Neural cell (in vitro differentiated cells): ENCODE measurements around the gene PAFAH2. TPM values are rescaled to one million over a fixed set of nuclear protein-coding genes. Genes with fewer than 3 reads are reported as not detected.
A peak's percentile ranks its signal among the peaks of the same experiment; 100 is the strongest.

Source experiments
- H2AFZ ChIP-seq: fragments of 200-600, 300-800 bp; sonication (generic), shearing (Covaris generic); 2 replicates; pipeline ENCODE4 v1.6.0; 2014; ENCODE audit warnings: low read depth, mild to moderate bottlenecking, antibody characterized with exemption, low read length, moderate library complexity
- H3F3A ChIP-seq: fragments of 200-600 bp; shearing (Covaris generic); 2 replicates; pipeline ENCODE4 v1.6.1; 2016; ENCODE audit warnings: mild to moderate bottlenecking, moderate library complexity, mixed read lengths, antibody characterized with exemption, low read length; ENCODE audit not compliant: insufficient read depth, poor library complexity, severe bottlenecking
- H3K27ac ChIP-seq: fragments of 200-600, 300-800 bp; sonication (generic), shearing (Covaris generic); 2 replicates; pipeline ENCODE4 v1.5.1; 2014; ENCODE audit warnings: mild to moderate bottlenecking, low read length, moderate library complexity
- H3K27me3 ChIP-seq: fragments of 300-800, 200-600 bp; sonication (generic), shearing (Covaris generic); 2 replicates; pipeline ENCODE4 v1.6.0; 2014; ENCODE audit warnings: mild to moderate bottlenecking, low read depth, low read length, moderate library complexity; ENCODE audit not compliant: insufficient read depth
- H3K36me3 ChIP-seq: fragments of 300-800, 200-600 bp; sonication (generic), shearing (Covaris generic); 2 replicates; pipeline ENCODE4 v1.5.1; 2014; ENCODE audit warnings: mild to moderate bottlenecking, antibody characterized with exemption, low read length, moderate library complexity; ENCODE audit not compliant: insufficient read depth
- H3K4me2 ChIP-seq: fragments of 300-800, 200-600 bp; sonication (generic), shearing (Covaris generic); 2 replicates; pipeline ENCODE4 v1.6.0; 2014; ENCODE audit warnings: mild to moderate bottlenecking, low read length
- H3K4me3 ChIP-seq: fragments of 300-800, 200-600 bp; sonication (generic), shearing (Covaris generic); 2 replicates; pipeline ENCODE4 v1.5.1; 2014; ENCODE audit warnings: mild to moderate bottlenecking, low read length, moderate library complexity
- H3K79me2 ChIP-seq: fragments of 200-600 bp; shearing (Covaris generic); replicated peaks from 2 replicates; pipeline ENCODE4 v1.6.0; 2014; ENCODE audit warnings: mild to moderate bottlenecking, low read length, moderate library complexity; ENCODE audit not compliant: insufficient read depth
- H3K9ac ChIP-seq: fragments of 300-800, 200-600 bp; sonication (generic), shearing (Covaris generic); 2 replicates; pipeline ENCODE4 v1.6.1; 2016; ENCODE audit warnings: mild to moderate bottlenecking, low read length, mixed read lengths
- H3K9me2 ChIP-seq: fragments of 200-600 bp; shearing (Covaris generic); 2 replicates; pipeline ENCODE4 v1.6.1; 2016; ENCODE audit warnings: mild to moderate bottlenecking, low read length, mixed read lengths; ENCODE audit not compliant: insufficient read depth
- H3K9me3 ChIP-seq: fragments of 200-600, 300-800 bp; sonication (generic), shearing (Covaris generic); 2 replicates; pipeline ENCODE4 v1.6.1; 2016; ENCODE audit warnings: mild to moderate bottlenecking, mixed run types, low read length, moderate library complexity, mixed read lengths
- H4K20me1 ChIP-seq: fragments of 200-600 bp; shearing (Covaris generic); 2 replicates; pipeline ENCODE4 v1.6.1; 2016; ENCODE audit warnings: mild to moderate bottlenecking, mixed run types; ENCODE audit not compliant: insufficient read depth
- CTCF ChIP-seq: fragments of 450-650 bp; IDR thresholded peaks from 2 replicates; pipeline ENCODE4 v1.5.1; 2014; ENCODE audit warnings: antibody characterized with exemption, mild to moderate bottlenecking, moderate library complexity; ENCODE audit not compliant: poor library complexity, severe bottlenecking
- EP300 ChIP-seq: fragments of 450-650 bp; conservative IDR thresholded peaks from 2 replicates; pipeline ENCODE4 v1.6.1; 2014; ENCODE audit warnings: antibody characterized with exemption, mild to moderate bottlenecking, moderate library complexity; ENCODE audit not compliant: poor library complexity, severe bottlenecking
- EZH2 ChIP-seq: fragments of 200-600, 300-800 bp; shearing (Covaris generic), sonication (generic); IDR thresholded peaks from 2 replicates; pipeline ENCODE4 v1.6.1; 2014; ENCODE audit warnings: antibody characterized with exemption, low read length, borderline replicate concordance, mild to moderate bottlenecking; ENCODE audit not compliant: insufficient read depth, poor library complexity, severe bottlenecking
- MXI1 ChIP-seq: fragments of 450-650 bp; conservative IDR thresholded peaks from 2 replicates; pipeline ENCODE4 v1.6.1; 2014; ENCODE audit warnings: antibody characterized with exemption, mild to moderate bottlenecking; ENCODE audit not compliant: poor library complexity, severe bottlenecking
- POLR2AphosphoS5 ChIP-seq: IDR thresholded peaks from 2 replicates; pipeline ENCODE4 v1.6.1; 2012
- RAD21 ChIP-seq: fragments of 450-650 bp; conservative IDR thresholded peaks from 2 replicates; pipeline ENCODE4 v1.6.1; 2014; ENCODE audit warnings: antibody characterized with exemption, mild to moderate bottlenecking, moderate library complexity
- REST ChIP-seq: IDR thresholded peaks from 2 replicates; pipeline ENCODE4 v1.6.1; 2012; ENCODE audit warnings: borderline replicate concordance
- SMC3 ChIP-seq: fragments of 450-650 bp; conservative IDR thresholded peaks from 2 replicates; pipeline ENCODE4 v1.6.1; 2014; ENCODE audit warnings: antibody characterized with exemption, mild to moderate bottlenecking, moderate library complexity; ENCODE audit not compliant: poor library complexity
- TAF1 ChIP-seq: IDR thresholded peaks from 2 replicates; pipeline ENCODE4 v1.6.1; 2012; ENCODE audit warnings: low read depth
- polyA plus RNA-seq: library from polyadenylated mRNA; depleted of rRNA; stranded (reverse); fragments of >200 nt; gene quantifications from 2 replicates; pipeline ENCODE4 v1.2.3, GENCODE V29; 2014

The PAFAH2 gene
- polyA plus RNA-seq, 1 donor from 2014 or later: 7.9 TPM

- Histone ChIP-seq H3K27me3 (no peaks in the 10 kb centered on the region), H4K20me1 (no peaks in the 10 kb centered on the region), H3K9me3 (no peaks in the 10 kb centered on the region), H3K9me2 (no peaks in the 10 kb centered on the region), H3K4me3 (no peak overlapping the region), H2AFZ (no peak overlapping the region), H3K9ac (no peak overlapping the region), H3K4me2 (no peak overlapping the region), H3K27ac (no peak overlapping the region), H3K79me2 (no peaks in the 10 kb centered on the region), H3F3A (peaks cover 11% of the 10 kb centered on the region), H3K36me3 (no peaks in the 10 kb centered on the region)
- TF ChIP-seq MXI1 (no peak), POLR2AphosphoS5 (no peak), EP300 (no peak), REST (no peak), SMC3 (no peak), EZH2 (no peak), TAF1 (no peak), RAD21 (no peak), CTCF (no peak)
Measured at GRCh38 chr1:25929016-25929415, 68.8 kb downstream of the PAFAH2 start.

DNA sequence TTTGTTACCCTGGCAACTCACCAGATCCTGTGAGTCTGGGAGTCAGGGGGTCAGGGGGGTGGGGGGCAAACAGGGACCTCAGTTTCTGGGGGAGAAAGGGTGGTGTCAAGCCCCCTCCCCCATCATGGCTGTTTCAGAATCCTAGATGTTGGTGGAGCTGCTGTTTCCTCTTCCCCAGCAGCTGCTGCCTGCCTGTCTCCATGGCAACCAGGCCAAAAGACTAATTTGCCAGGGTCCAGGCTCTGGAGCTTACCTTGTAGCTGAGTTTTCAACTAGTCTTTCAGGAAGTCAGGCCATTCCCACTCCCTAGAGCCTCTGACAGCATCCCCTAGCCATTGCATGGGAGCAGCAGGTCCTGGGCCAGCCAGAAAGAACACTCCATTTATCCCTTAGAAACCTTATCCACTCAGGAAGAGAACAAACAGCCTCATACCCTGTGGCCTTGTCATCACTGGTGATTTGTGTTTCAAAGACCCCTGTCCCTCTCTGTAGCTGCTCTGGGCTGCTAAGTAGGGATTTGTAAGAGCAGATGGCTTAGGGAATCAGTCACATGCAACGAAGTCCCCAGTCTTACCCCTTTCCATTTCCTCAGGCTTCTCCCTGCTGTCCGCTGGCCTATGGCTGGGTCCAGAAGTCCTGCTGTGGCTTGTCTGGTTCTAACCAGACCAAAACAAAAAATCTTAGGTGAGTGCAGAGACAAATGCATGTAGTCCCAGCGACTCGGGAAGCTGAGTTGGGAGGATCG, 70.2 kb downstream of the PAFAH2 start:
- Histone ChIP-seq H3K9ac (peak overlapping the region; percentile 63), H3K9me2 (no peaks in the 10 kb centered on the region), H2AFZ (peak overlapping the region; percentile 73), H3F3A (peaks cover 11% of the 10 kb centered on the region), H3K79me2 (no peaks in the 10 kb centered on the region), H3K9me3 (no peaks in the 10 kb centered on the region), H3K36me3 (no peaks in the 10 kb centered on the region), H3K27ac (peak overlapping the region; percentile 92), H4K20me1 (no peaks in the 10 kb centered on the region), H3K4me3 (peak overlapping the region; percentile 44), H3K4me2 (peak overlapping the region; percentile 76), H3K27me3 (peaks cover 12% of the 10 kb centered on the region)
- peak; percentile 6 for TF ChIP-seq RAD21
- no peak for TF ChIP-seq EZH2
- TF ChIP-seq TAF1: no peak
- TF ChIP-seq CTCF: no peak
- TF ChIP-seq MXI1: no peak
- peak; percentile 61 for TF ChIP-seq REST
- TF ChIP-seq SMC3: no peak
- no peak for TF ChIP-seq EP300
- TF ChIP-seq POLR2AphosphoS5: peak; percentile 13
